Liver (tissue), 9 donors: ENCODE measurements around the gene PLIN3. TPM values are rescaled to one million over a fixed set of nuclear protein-coding genes. Genes with fewer than 3 reads are reported as not detected.

ENCODE experiments used
- DNase-seq: peaks from one replicate; pipeline ENCODE4 v3.0.0-alpha.2; 2017; ENCODE audit warnings: low spot score
- H3K27ac ChIP-seq, 2 donors: one replicate each; pipeline ENCODE4 v1.7.0; 2013; ENCODE audit warnings: inconsistent platforms in 2 of 2, low read length in 2 of 2, control low read depth in 1 of 2, low read depth in 1 of 2, mild to moderate bottlenecking in 1 of 2
- H3K27me3 ChIP-seq, 4 donors: one replicate each; pipeline versions ENCODE4 v1.6.1 to v1.7.0; 2013; ENCODE audit warnings: low read length in 3 of 4, inconsistent platforms in 1 of 4, mild to moderate bottlenecking in 1 of 4, moderate library complexity in 1 of 4; ENCODE audit not compliant: control insufficient read depth in 4 of 4, insufficient read depth in 4 of 4
- H3K36me3 ChIP-seq, 4 donors: one replicate each; pipeline versions ENCODE4 v1.6.1 to v1.7.0; 2013; ENCODE audit warnings: low read length in 3 of 4, mild to moderate bottlenecking in 3 of 4, low read depth in 1 of 4, moderate library complexity in 1 of 4; ENCODE audit not compliant: control insufficient read depth in 4 of 4, insufficient read depth in 3 of 4
- H3K4me1 ChIP-seq, 4 donors: one replicate each; pipeline versions ENCODE4 v1.6.1 to v1.7.0; 2013; ENCODE audit warnings: low read length in 3 of 4, mild to moderate bottlenecking in 3 of 4, moderate library complexity in 1 of 4; ENCODE audit not compliant: control insufficient read depth in 4 of 4, insufficient read depth in 4 of 4
- H3K4me3 ChIP-seq, 3 donors: one replicate each; pipeline versions ENCODE4 v1.6.1 to v1.7.0; 2013; ENCODE audit warnings: low read length in 3 of 3, control low read depth in 1 of 3, low read depth in 1 of 3, mild to moderate bottlenecking in 1 of 3
- H3K9ac ChIP-seq, 2 donors: one replicate each; pipeline ENCODE4 v1.7.0; 2013; ENCODE audit warnings: low read length in 2 of 2, mild to moderate bottlenecking in 2 of 2, moderate library complexity in 2 of 2, control low read depth in 1 of 2, low read depth in 1 of 2
- H3K9me3 ChIP-seq, 4 donors: one replicate each; pipeline versions ENCODE4 v1.6.1 to v1.7.0; 2013; ENCODE audit warnings: low read length in 3 of 4; ENCODE audit not compliant: control insufficient read depth in 4 of 4
- ATF3 ChIP-seq: IDR thresholded peaks from 2 replicates; pipeline ENCODE4 v1.6.1; 2016; ENCODE audit warnings: antibody characterized with exemption
- EGR1 ChIP-seq, 2 donors: IDR thresholded peaks; 2 replicates each; pipeline ENCODE4 v1.6.1; 2016 to 2018; ENCODE audit warnings: antibody characterized with exemption in 2 of 2, low read depth in 2 of 2
- FOXA1 ChIP-seq: IDR thresholded peaks from 2 replicates; pipeline ENCODE4 v1.6.1; 2016; ENCODE audit warnings: antibody characterized with exemption
- FOXA2 ChIP-seq: IDR thresholded peaks from 2 replicates; pipeline ENCODE4 v1.6.1; 2016; ENCODE audit warnings: antibody characterized with exemption
- GABPA ChIP-seq, 2 donors: IDR thresholded peaks in 1 of 2; conservative IDR thresholded peaks in 1 of 2; 2 replicates each; pipeline ENCODE4 v1.6.1; 2016; ENCODE audit warnings: antibody characterized with exemption in 2 of 2, mild to moderate bottlenecking in 1 of 2, moderate library complexity in 1 of 2
- HNF4A ChIP-seq, 2 donors: conservative IDR thresholded peaks; 2 replicates each; pipeline ENCODE4 v1.6.1; 2016; ENCODE audit warnings: antibody characterized with exemption in 2 of 2, mild to moderate bottlenecking in 2 of 2
- HNF4G ChIP-seq: IDR thresholded peaks from 2 replicates; pipeline ENCODE4 v1.6.1; 2016; ENCODE audit warnings: antibody characterized with exemption
- JUND ChIP-seq, 2 donors: IDR thresholded peaks; 2 replicates each; pipeline ENCODE4 v1.6.1; 2016; ENCODE audit warnings: antibody characterized with exemption in 2 of 2
- MAX ChIP-seq: IDR thresholded peaks from 2 replicates; pipeline ENCODE4 v1.6.1; 2016; ENCODE audit warnings: antibody characterized with exemption
- NR2F2 ChIP-seq: IDR thresholded peaks from 2 replicates; pipeline ENCODE4 v1.6.1; 2016; ENCODE audit warnings: antibody characterized with exemption
- RAD21 ChIP-seq, 2 donors: IDR thresholded peaks; 2 replicates each; pipeline ENCODE4 v1.6.1; 2016; ENCODE audit warnings: antibody characterized with exemption in 2 of 2, mild to moderate bottlenecking in 2 of 2
- REST ChIP-seq: IDR thresholded peaks from 2 replicates; pipeline ENCODE4 v1.6.1; 2016; ENCODE audit warnings: antibody characterized with exemption, mild to moderate bottlenecking
- RXRA ChIP-seq, 2 donors: IDR thresholded peaks; 2 replicates each; pipeline ENCODE4 v1.6.1; 2017 to 2018; ENCODE audit warnings: antibody characterized with exemption in 2 of 2, mild to moderate bottlenecking in 1 of 2
- SP1 ChIP-seq: IDR thresholded peaks from 2 replicates; pipeline ENCODE4 v1.6.1; 2018; ENCODE audit warnings: antibody characterized with exemption, mild to moderate bottlenecking
- TAF1 ChIP-seq: conservative IDR thresholded peaks from 2 replicates; pipeline ENCODE4 v1.6.1; 2016; ENCODE audit warnings: antibody characterized with exemption, mild to moderate bottlenecking
- YY1 ChIP-seq: IDR thresholded peaks from 2 replicates; pipeline ENCODE4 v1.6.1; 2016; ENCODE audit warnings: antibody characterized with exemption, mild to moderate bottlenecking
- ZBTB33 ChIP-seq: IDR thresholded peaks from 2 replicates; pipeline ENCODE4 v1.6.1; 2016; ENCODE audit warnings: antibody characterized with exemption
- WGBS: extraction: QIAGEN DNeasy Blood & Tissue Kit; methylation state at CpG from one replicate; pipeline ENCODE4 v1.1.7; 2013; 5-methylcytosine and 5-hydroxymethylcytosine counted together
- polyA plus RNA-seq, 2 donors: library from polyadenylated mRNA; stranded (reverse) in 1 of 2; unstranded in 1 of 2; fragments of 200-250 nt in 1 of 2; fragments of >200 nt in 1 of 2; fragmentation: Nextera tagmentation in 1 of 2; extraction: Ambion mirVana in 1 of 2; gene quantifications; one replicate each; pipeline versions ENCODE4 v1.2.1 to v1.2.3, GENCODE V29; 2013 to 2015
- total RNA-seq, 2 donors: library from RNA; depleted of rRNA; stranded (reverse); fragments of >200 nt; gene quantifications; one replicate each; pipeline ENCODE4 v1.2.3, GENCODE V29; 2014
- TF ChIP-seq, protein P1 (sequence below): fragments of 150-350 bp; IDR thresholded peaks from 2 replicates; pipeline ENCODE4 v1.5.1; 2017; ENCODE audit warnings: improper control_type of control experiment, low read depth, low read length; ENCODE audit not compliant: missing input control
- donor health status: healthy.
- donor health status: healthy.
- donor health status: healthy.
- donor health status: healthy.
- donor health status: healthy.

Gene PLIN3
- total and polyA plus RNA-seq, 4 donors = 16.9 to 30.2 (median 20.7) TPM

- H3K9ac ChIP-seq = peak overlapping the region in 1 of 2 donors; percentile 47
- peak overlapping the region in 1 of 3 donors; percentile 6 for H3K4me3 ChIP-seq
- no peaks in the 10 kb centered on the region for H3K36me3 ChIP-seq
- peaks cover 0 to 7% (median 3%) of the 10 kb centered on the region in 4 donors for H3K4me1 ChIP-seq
- H3K27ac ChIP-seq = peak overlapping the region; percentile 19 to 54
- H3K9me3 ChIP-seq = no peaks in the 10 kb centered on the region
- H3K27me3 ChIP-seq = no peaks in the 10 kb centered on the region
- WGBS = 75% methylated on average over 41 of the region's 41 CpGs
- TF ChIP-seq FOXA1 (no peak), TAF1 (no peak), ATF3 (no peak), EGR1 (IDR thresholded peaks at IDR 0.05; ENCODE audit: low read depth in 2 of 2) (no peak), MAX (no peak), ZBTB33 (no peak), YY1 (no peak), SP1 (no peak), GABPA (IDR thresholded peaks at IDR 0.05 in 1 of 2, conservative IDR thresholded peaks at IDR 0.05 in 1 of 2) (no peak), NR2F2 (no peak), RXRA (IDR thresholded peaks at IDR 0.05) (no peak), FOXA2 (no peak)
- TF ChIP-seq, protein P1, sequence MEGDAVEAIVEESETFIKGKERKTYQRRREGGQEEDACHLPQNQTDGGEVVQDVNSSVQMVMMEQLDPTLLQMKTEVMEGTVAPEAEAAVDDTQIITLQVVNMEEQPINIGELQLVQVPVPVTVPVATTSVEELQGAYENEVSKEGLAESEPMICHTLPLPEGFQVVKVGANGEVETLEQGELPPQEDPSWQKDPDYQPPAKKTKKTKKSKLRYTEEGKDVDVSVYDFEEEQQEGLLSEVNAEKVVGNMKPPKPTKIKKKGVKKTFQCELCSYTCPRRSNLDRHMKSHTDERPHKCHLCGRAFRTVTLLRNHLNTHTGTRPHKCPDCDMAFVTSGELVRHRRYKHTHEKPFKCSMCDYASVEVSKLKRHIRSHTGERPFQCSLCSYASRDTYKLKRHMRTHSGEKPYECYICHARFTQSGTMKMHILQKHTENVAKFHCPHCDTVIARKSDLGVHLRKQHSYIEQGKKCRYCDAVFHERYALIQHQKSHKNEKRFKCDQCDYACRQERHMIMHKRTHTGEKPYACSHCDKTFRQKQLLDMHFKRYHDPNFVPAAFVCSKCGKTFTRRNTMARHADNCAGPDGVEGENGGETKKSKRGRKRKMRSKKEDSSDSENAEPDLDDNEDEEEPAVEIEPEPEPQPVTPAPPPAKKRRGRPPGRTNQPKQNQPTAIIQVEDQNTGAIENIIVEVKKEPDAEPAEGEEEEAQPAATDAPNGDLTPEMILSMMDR = no peak
- DNase-seq = no peak
These were observed 49.0 kb upstream of the PLIN3 start for GRCh38 chr19:4916292-4917082.

- H3K4me1 ChIP-seq = peaks cover 0 to 20% (median 9%) of the 10 kb centered on the region in 4 donors
- WGBS = 84% methylated on average over 23 of the region's 23 CpGs
- no peaks in the 10 kb centered on the region for H3K36me3 ChIP-seq
- peak; percentile 43 for DNase-seq
- H3K27ac ChIP-seq = no peak overlapping the region
- H3K27me3 ChIP-seq = no peaks in the 10 kb centered on the region
- no peak overlapping the region for H3K9ac ChIP-seq
- peak overlapping the region in 2 of 3 donors; percentile 16 for H3K4me3 ChIP-seq
- H3K9me3 ChIP-seq = no peaks in the 10 kb centered on the region
- TF ChIP-seq RAD21 (IDR thresholded peaks at IDR 0.05) (no peak), YY1 (no peak), SP1 (no peak), MAX (no peak), JUND (IDR thresholded peaks at IDR 0.05) (no peak), NR2F2 (no peak), REST (no peak), RXRA (IDR thresholded peaks at IDR 0.05) (no peak), TAF1 (no peak), HNF4A (conservative IDR thresholded peaks at IDR 0.05) (no peak), FOXA2 (no peak), FOXA1 (no peak), EGR1 (IDR thresholded peaks at IDR 0.05; ENCODE audit: low read depth in 2 of 2) (no peak), GABPA (IDR thresholded peaks at IDR 0.05 in 1 of 2, conservative IDR thresholded peaks at IDR 0.05 in 1 of 2) (no peak), HNF4G (no peak)
- TF ChIP-seq, protein P1 = no peak
These were observed 47.5 kb upstream of the PLIN3 start for GRCh38 chr19:4914736-4915501.
